KMS-11 (cell line): Measurements from ENCODE around the gene BNC2.

Experiments
- H2AFZ ChIP-seq: fragments of 200-600 bp; sonication (generic); 2 replicates; pipeline ENCODE4 v1.6.1; 2016; ENCODE audit warnings: antibody characterized with exemption, mixed run types, low read depth
- H3K27ac ChIP-seq: fragments of 200-600 bp; sonication (generic); 2 replicates; pipeline ENCODE4 v1.6.1; 2016; ENCODE audit warnings: mild to moderate bottlenecking, mixed run types
- H3K27me3 ChIP-seq: fragments of 200-600 bp; sonication (generic); 2 replicates; pipeline ENCODE4 v1.6.1; 2017; ENCODE audit warnings: mild to moderate bottlenecking, low read depth, mixed run types, moderate library complexity; ENCODE audit not compliant: insufficient read depth
- H3K36me3 ChIP-seq: fragments of 200-600 bp; sonication (generic); 2 replicates; pipeline ENCODE4 v1.6.1; 2017; ENCODE audit warnings: mild to moderate bottlenecking, mixed run types; ENCODE audit not compliant: insufficient read depth
- H3K4me1 ChIP-seq: fragments of 200-600 bp; sonication (generic); 2 replicates; pipeline ENCODE4 v1.6.1; 2016; ENCODE audit warnings: mild to moderate bottlenecking, low read depth, mixed run types; ENCODE audit not compliant: poor library complexity, severe bottlenecking
- H3K4me2 ChIP-seq: fragments of 200-600 bp; sonication (generic); 2 replicates; pipeline ENCODE4 v1.7.0; 2016; ENCODE audit warnings: mild to moderate bottlenecking, mixed run types
- H3K4me3 ChIP-seq: fragments of 200-600 bp; sonication (generic); IDR thresholded peaks from 2 replicates; pipeline ENCODE4 v1.6.1; 2017; ENCODE audit warnings: low read depth, low read length, mixed read lengths; ENCODE audit not compliant: insufficient read depth
- H3K79me2 ChIP-seq: fragments of 200-600 bp; sonication (generic); 2 replicates; pipeline ENCODE4 v1.6.1; 2016; ENCODE audit warnings: low read depth, mixed run types; ENCODE audit not compliant: insufficient read depth
- H3K9ac ChIP-seq: fragments of 200-600 bp; sonication (generic); 2 replicates; pipeline ENCODE4 v1.6.1; 2016; ENCODE audit warnings: mild to moderate bottlenecking, mixed run types
- H4K20me1 ChIP-seq: fragments of 200-600 bp; sonication (generic); 2 replicates; pipeline ENCODE4 v1.6.1; 2016; ENCODE audit warnings: mild to moderate bottlenecking, mixed run types; ENCODE audit not compliant: insufficient read depth
- CTCF ChIP-seq: fragments of 200-600 bp; sonication (generic); conservative IDR thresholded peaks from 2 replicates; pipeline ENCODE4 v1.6.1; 2017; ENCODE audit warnings: low read depth, mild to moderate bottlenecking, antibody characterized with exemption, low read length, moderate library complexity, mixed read lengths

Gene BNC2

GRCh38 chr9:16363073-16363781 is 507.2 kb downstream of the BNC2 start:
- H2AFZ ChIP-seq = no peak overlapping the region
- H3K27me3 ChIP-seq = no peaks in the 10 kb centered on the region
- H3K4me2 ChIP-seq = no peak overlapping the region
- no peak for TF ChIP-seq CTCF
- H3K79me2 ChIP-seq = no peaks in the 10 kb centered on the region
- no peaks in the 10 kb centered on the region for H3K4me1 ChIP-seq
- no peak overlapping the region for H3K27ac ChIP-seq
- H3K9ac ChIP-seq = no peak overlapping the region
- no peak overlapping the region for H3K4me3 ChIP-seq
- H4K20me1 ChIP-seq = no peaks in the 10 kb centered on the region
- H3K36me3 ChIP-seq = no peaks in the 10 kb centered on the region

GRCh38 chr9:16361939-16362338 is 508.5 kb downstream of the BNC2 start:
- no peak overlapping the region for H2AFZ ChIP-seq
- H3K36me3 ChIP-seq = no peaks in the 10 kb centered on the region
- H3K27me3 ChIP-seq = no peaks in the 10 kb centered on the region
- no peaks in the 10 kb centered on the region for H3K79me2 ChIP-seq
- no peak for TF ChIP-seq CTCF
- H3K4me1 ChIP-seq = no peaks in the 10 kb centered on the region
- no peaks in the 10 kb centered on the region for H4K20me1 ChIP-seq
- H3K4me3 ChIP-seq = no peak overlapping the region
- no peak overlapping the region for H3K4me2 ChIP-seq
- H3K27ac ChIP-seq = no peak overlapping the region
- H3K9ac ChIP-seq = no peak overlapping the region

DNA sequence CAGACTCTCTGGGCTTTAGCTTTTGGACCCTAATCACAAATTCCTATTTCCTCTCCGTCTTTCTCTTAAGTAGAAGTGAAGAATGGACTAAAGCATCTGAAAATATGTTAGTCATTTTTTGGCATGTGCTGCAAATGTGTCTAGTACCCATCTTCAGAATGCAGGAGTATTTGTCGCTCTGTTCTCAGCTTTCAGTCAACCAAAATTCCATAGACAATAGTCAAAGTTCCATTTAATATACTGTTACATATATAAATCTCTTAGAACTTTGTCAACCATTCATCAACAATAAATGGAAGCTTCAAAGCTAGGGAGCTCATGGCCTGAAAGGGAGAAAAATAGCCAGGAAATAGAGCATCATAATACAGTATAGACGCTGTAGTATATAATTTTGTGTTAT is 509.4 kb downstream of the BNC2 start:
- Histone ChIP-seq H4K20me1 (no peaks in the 10 kb centered on the region), H3K36me3 (no peaks in the 10 kb centered on the region), H3K27me3 (no peaks in the 10 kb centered on the region), H3K9ac (no peak overlapping the region), H3K4me2 (no peak overlapping the region), H3K4me1 (no peaks in the 10 kb centered on the region), H3K27ac (no peak overlapping the region), H3K4me3 (no peak overlapping the region), H2AFZ (no peak overlapping the region), H3K79me2 (no peaks in the 10 kb centered on the region)
- no peak for TF ChIP-seq CTCF

DNA sequence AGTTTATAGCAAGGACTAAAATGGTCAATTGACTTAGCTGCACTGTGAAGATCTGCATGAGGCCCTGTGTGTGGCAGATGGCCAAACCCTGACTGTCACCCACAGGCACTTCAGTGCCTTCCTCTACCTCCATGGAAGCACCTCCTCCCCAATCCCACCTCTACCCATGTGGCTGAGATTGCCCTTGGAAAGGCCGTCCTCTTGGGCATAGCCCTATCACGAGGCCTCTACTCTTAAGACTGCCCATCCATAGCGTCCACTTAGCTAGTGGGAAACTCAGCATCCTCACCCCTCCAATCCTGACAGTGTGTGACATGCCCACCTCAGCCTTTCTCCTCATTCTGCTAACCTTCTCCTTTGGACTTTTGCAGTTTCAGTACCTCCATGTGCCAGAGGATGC is 510.2 kb downstream of the BNC2 start:
- H3K9ac ChIP-seq = no peak overlapping the region
- H3K36me3 ChIP-seq = no peaks in the 10 kb centered on the region
- no peaks in the 10 kb centered on the region for H3K4me1 ChIP-seq
- H3K4me2 ChIP-seq = no peak overlapping the region
- no peaks in the 10 kb centered on the region for H3K27me3 ChIP-seq
- H3K4me3 ChIP-seq = no peak overlapping the region
- H4K20me1 ChIP-seq = no peaks in the 10 kb centered on the region
- no peak overlapping the region for H2AFZ ChIP-seq
- H3K27ac ChIP-seq = no peak overlapping the region
- no peaks in the 10 kb centered on the region for H3K79me2 ChIP-seq
- TF ChIP-seq CTCF = no peak
